Rectal smooth muscle tissue (tissue), 1 donor: ENCODE results near the gene PAPOLG.
"Not testable (repeated sequence)": the region's sequence is repeated elsewhere in the genome, so short reads cannot be mapped to it uniquely, and the experiment has no call there.

Source experiments
- H3K27ac ChIP-seq: one replicate; pipeline ENCODE4 v1.7.0; 2013; ENCODE audit warnings: low read depth, low read length, inconsistent platforms
- H3K27me3 ChIP-seq: one replicate; pipeline ENCODE4 v1.7.0; 2013; ENCODE audit warnings: low read length; ENCODE audit not compliant: control insufficient read depth, insufficient read depth
- H3K36me3 ChIP-seq: one replicate; pipeline ENCODE4 v1.7.0; 2013; ENCODE audit warnings: low read length; ENCODE audit not compliant: control insufficient read depth, insufficient read depth
- H3K4me1 ChIP-seq: one replicate; pipeline ENCODE4 v1.7.0; 2013; ENCODE audit warnings: low read length; ENCODE audit not compliant: control insufficient read depth, insufficient read depth
- H3K4me3 ChIP-seq: one replicate; pipeline ENCODE4 v1.7.0; 2013; ENCODE audit warnings: low read length
- H3K9ac ChIP-seq: one replicate; pipeline ENCODE4 v1.7.0; 2013; ENCODE audit warnings: low read length

PAPOLG gene

DNA sequence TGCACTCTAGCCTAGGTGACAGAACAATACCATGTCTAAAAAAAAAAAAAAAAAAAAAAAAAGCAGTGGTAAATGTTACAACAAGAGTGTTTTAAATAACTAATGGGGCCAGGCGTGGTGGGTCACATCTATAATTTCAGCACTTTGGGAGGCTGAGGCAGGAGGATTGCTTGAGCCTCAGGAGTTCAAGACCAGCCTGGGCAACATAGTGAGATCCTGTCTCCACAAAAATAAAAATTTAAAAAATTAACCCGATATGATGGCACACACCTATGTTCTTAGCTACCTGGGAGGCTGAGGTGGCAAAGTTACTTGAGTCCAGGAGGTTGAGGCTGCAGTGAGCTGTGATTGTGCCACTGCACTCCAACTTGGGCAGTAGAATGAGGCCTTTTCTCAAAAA lies 37.1 kb downstream of the PAPOLG start:
- Histone ChIP-seq H3K4me1 (no peaks in the 10 kb centered on the region), H3K4me3 (no peak overlapping the region), H3K36me3 (peaks cover 11% of the 10 kb centered on the region), H3K9ac (no peak overlapping the region), H3K27me3 (no peaks in the 10 kb centered on the region), H3K27ac (no peak overlapping the region)

DNA sequence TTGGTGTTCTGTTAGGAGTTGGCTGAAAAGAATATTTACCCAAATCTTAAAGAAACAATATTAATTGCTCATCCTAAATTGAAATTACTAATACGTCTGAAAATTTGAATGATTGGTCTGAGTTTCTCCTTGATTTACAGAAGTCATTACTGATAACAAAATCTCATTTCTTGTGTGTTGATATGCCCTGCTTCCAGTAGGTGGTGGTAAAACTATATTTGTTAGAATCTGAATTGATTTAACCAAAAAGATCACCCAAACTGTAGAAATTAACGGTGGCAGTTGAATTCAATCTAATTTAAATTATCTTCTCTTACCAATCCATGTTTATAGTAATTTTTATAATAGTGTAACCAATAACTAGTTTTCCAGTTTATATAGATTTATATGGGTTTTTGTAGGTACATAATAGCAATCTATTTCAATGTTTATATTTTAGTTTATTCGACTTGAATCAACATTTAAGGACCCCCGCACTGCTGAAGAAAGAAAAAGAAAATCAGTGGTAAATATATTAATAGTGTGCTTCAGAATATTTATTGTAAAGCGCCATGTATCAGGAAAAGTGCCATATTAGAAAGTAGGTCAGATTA lies 38.3 kb downstream of the PAPOLG start:
- Histone ChIP-seq H3K36me3 (peaks cover 12% of the 10 kb centered on the region), H3K4me3 (no peak overlapping the region), H3K9ac (no peak overlapping the region), H3K27ac (no peak overlapping the region), H3K4me1 (no peaks in the 10 kb centered on the region), H3K27me3 (no peaks in the 10 kb centered on the region)

DNA sequence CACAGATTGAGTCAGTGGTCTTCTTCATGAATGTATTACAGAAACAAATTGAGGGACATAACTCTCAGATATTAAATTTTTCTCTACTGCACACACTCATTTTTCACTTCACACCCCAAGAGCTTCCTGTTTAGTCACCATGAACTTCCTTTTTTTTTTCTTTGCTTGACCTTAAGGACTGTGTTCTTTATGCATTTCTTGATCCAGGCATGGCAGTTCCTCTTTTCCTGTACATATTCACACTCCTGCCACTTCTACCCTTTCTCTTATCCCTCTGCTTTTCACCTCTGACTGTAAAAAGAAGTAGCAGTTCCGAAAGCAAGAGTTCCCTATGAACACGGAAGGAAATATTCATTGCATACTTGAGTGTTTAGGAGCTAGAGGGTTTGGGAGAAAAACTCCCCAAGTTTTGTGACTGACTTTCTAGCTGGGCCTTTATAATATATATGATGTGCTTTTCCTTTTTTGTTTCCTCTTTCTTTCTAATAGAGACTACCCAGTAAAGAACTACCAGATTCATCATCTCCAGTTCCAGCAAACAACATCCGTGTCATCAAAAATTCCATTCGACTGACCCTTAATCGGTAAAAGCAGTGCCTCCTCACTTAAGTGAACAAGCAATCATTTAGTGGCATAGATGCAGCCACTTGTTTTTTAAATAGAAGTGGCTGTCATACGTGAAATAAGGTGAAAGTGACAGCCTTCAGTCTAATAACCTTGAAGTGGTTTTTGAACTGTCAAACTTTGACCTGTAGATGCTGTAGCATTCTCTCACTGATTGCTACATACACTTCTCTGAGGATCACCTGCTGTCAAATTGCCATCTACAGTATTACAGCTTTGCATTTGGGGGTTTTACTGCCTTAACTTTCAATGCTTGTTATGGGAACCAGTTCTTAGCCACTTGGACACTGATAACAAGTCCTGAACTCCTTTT lies 40.8 kb downstream of the PAPOLG start:
- Histone ChIP-seq H3K9ac (no peak overlapping the region), H3K27me3 (no peaks in the 10 kb centered on the region), H3K4me3 (no peak overlapping the region), H3K27ac (no peak overlapping the region), H3K36me3 (peaks cover 12% of the 10 kb centered on the region), H3K4me1 (no peaks in the 10 kb centered on the region)

DNA sequence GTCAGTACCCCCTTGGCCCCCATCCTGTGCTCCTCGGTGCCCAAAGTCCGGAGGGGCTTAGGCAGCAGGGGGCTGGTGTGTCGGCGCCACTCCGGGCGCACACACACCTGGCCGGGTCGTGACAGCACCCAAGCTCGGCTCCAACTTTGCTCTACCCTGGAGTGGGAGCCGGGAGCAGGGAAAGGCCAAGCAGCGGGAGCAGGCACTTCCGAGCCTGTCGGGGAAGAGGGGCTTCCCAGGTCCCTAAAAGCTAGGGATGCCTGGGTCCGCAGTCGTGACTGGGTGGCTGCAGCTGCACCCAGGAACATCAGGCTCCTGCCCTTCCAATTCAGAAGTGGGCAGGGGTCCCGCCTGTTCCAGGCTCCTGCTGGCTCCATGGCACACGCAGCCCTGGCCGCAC lies 48.4 kb downstream of the PAPOLG start:
- Histone ChIP-seq H3K36me3 (no peaks in the 10 kb centered on the region), H3K4me3 (no peak overlapping the region), H3K4me1 (no peaks in the 10 kb centered on the region), H3K27me3 (no peaks in the 10 kb centered on the region), H3K9ac (no peak overlapping the region), H3K27ac (no peak overlapping the region)

DNA sequence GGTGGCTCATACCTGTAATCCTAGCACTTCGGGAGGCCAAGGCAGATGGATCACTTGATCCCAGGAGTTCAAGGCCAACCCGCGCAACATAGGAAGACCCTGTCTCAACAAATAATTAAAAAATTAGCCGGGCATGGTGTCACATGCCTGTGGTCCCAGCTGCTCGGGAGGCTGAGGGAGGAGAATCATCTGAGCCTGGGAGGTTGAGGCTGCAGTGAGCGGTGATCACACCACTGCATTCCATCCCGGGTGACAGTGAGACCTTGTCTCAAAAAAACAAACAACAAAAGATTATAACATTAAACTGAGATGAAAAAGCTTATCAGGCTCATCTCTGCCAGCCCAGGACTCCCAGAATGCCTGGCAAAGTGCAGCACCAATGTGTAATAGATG lies 50.5 kb downstream of the PAPOLG start:
- Histone ChIP-seq H3K27me3 (no peaks in the 10 kb centered on the region), H3K36me3 (no peaks in the 10 kb centered on the region), H3K4me3 (no peak overlapping the region), H3K4me1 (no peaks in the 10 kb centered on the region), H3K9ac (no peak overlapping the region), H3K27ac (no peak overlapping the region)

DNA sequence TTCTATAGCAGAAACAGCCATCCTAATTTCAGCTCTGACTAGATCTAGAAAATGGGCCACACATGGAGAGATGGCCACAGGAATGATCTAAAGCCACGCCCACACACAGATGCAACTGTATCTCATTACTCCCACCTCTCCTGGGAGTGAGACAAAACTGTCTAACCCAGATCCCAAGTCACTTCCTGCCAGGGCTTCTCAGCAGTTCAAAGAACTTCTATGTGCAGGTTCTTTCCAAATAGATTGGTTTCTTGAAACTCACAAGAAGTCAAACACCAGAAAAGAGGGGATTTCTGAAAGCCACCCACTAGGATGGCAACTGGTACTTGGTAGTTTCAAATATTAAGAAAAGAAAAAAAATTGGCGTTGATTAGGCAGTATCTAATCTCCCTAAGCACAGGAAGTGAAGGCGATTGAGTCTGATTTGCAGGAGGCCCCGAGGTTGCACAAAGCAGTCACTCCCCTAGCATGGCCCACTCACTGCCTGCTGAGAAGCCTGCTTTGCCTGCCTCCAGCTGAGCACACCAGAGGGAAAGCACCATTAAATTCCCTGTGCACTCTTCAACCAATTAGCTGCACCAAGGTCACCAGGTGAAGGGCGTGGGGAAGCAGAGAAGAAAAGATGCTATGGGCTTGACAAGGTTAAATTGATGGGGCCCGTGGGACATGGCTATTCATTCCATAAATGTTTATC lies 51.1 kb downstream of the PAPOLG start:
- no peak overlapping the region for H3K9ac ChIP-seq

DNA sequence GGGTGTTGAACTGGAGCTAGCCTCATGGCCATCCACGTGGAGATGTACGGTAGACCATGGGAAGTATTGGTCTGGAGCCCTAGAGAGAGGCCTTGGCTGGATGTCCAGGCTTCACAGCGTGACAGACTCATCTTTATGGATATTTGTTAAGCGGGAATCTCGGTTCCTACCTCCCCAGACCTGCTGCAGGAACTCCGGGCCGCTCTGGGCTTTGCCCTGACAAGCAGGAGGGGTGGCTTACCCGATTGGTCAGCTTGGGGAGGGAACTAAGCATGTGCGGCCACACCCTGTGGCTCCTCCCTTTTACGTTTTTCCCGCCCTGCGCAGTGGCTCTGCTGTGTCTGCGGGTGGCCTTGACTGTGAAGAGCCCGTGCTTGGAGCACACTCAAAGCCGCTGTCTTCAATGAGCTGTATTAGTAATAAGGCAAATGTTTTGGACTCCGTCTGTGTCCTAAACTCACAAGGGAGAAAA lies 52.3 kb downstream of the PAPOLG start:
- Histone ChIP-seq H3K36me3 (no peaks in the 10 kb centered on the region), H3K4me3 (no peak overlapping the region), H3K27ac (no peak overlapping the region), H3K9ac (no peak overlapping the region), H3K27me3 (no peaks in the 10 kb centered on the region), H3K4me1 (no peaks in the 10 kb centered on the region)

More for the DNA sequence above, 51.1 kb downstream of the PAPOLG start:
- Histone ChIP-seq H3K4me1 (no peaks in the 10 kb centered on the region), H3K4me3 (no peak overlapping the region), H3K27me3 (no peaks in the 10 kb centered on the region), H3K36me3 (no peaks in the 10 kb centered on the region), H3K27ac (no peak overlapping the region)

DNA sequence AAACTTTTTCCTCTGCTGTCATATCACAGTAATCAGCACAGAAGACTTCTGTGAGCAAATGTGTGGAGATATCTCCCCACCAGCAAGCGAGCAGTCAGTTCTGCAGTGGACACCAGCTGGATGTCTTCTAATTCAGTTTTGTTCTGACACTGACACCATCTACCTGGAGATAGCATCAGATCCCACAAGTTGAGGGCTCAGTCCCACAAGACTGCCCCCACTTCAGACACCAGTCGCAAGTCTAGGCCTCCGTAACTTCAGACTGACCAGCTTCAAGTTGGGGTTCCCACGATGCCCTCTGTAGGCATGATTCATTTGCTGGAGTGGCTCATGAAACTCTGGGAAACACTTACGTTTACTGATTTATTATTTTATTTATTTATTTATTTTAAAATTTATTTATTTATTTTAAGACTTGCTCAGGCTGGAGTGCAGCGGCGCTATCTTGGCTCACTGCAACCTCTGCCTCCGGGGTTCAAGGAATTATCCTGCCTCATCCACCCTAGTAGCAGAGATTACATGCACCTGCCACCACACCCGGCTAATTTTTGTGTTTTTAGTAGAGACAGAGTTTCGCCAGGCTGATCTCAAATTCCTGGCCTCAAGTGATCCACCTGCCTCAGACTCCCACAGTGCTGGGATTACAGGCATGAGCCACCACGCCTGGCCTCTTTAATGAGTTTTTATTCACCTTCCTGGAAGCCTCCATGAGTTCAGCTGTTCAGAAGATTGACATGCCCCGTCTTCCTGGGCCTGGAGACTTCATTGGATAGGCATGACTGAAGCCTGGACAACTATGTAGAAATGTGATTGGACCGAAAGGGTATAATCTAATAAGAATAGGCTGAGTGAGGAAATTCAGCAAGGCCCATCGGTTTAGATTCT lies 55.7 kb downstream of the PAPOLG start:
- Histone ChIP-seq H3K27ac (no peak overlapping the region), H3K36me3 (no peaks in the 10 kb centered on the region), H3K9ac (no peak overlapping the region), H3K27me3 (no peaks in the 10 kb centered on the region), H3K4me3 (no peak overlapping the region), H3K4me1 (no peaks in the 10 kb centered on the region)

DNA sequence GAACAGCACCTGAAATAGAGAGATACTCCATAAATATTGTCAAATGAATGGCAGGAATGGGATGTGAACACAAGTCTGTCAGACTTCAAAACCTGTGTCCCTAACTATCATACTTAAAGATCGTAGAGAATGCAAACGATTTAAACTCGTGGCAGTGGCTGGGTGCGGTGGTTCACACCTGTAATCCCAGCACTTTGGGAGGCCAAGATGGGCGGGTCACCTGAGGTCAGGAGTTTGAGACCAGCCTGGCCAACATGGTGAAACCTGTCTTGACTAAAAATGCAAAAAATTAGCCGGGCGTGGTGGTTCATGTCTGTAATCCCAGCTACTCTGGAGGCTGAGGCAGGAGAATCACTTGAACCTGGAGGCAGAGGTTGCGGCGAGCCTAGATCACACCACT lies 61.1 kb downstream of the PAPOLG start:
- H3K36me3 ChIP-seq, result not testable (repeated sequence)

DNA sequence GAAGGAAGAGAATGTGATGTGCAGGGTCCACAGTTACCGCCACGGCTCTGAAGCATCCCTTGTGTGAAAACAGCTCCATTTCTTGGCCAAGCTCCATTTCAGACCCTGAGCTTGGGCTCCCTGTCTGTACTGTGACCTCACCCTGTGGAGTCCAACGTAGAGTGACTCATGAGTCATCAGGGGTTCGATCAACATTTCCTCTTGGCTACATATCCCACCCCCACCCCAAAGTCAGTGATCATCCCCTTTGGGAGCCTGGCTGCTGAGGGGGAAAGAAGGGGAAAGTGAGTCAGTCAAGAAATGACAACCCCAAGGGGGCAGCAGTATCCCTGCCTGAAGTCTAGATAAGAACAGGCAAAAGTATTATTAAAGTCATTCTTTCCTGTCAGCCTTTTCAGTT lies 62.2 kb downstream of the PAPOLG start:
- Histone ChIP-seq H3K27ac (no peak overlapping the region), H3K4me1 (no peaks in the 10 kb centered on the region), H3K9ac (no peak overlapping the region), H3K36me3 (no peaks in the 10 kb centered on the region), H3K27me3 (no peaks in the 10 kb centered on the region), H3K4me3 (no peak overlapping the region)

More for the DNA sequence above, 61.1 kb downstream of the PAPOLG start:
- H3K27me3 ChIP-seq, H3K27ac ChIP-seq, H3K9ac ChIP-seq, H3K4me1 ChIP-seq, H3K4me3 ChIP-seq: not testable (repeated sequence)

DNA sequence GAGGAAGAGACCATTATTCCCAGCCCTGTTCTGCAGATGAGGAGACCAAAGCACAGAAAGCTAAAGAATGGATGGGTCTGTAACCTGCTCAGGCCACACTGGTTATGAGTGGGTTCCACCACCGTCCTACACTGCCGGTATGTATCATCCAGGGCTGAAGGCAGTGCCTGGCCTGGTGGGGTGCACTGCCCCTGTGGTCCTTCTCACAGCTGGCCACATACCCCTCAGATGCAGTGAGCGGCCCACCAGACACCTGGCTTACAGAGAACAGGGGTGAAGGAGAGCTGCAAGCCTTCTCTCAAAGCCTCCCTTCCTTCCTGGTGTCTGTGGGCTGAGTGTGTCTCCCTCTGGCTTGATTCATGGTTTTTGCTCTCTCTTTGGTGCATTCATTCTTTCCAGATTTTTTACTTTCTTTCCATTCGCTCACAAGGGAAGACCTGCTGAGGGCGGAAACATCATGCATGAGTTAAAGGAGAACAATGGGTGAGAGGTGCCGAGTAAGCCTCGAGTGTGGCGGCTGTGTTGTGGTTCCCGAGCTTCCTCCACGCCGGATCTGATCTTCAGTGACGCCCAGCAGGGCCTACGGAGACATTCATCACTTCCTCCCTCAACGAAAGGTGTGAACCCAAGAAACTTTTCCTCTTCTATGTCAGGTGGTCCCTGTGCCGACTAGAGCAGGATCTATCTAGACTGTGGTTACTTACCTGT lies 63.2 kb downstream of the PAPOLG start:
- Histone ChIP-seq H3K27me3 (no peaks in the 10 kb centered on the region), H3K4me1 (no peaks in the 10 kb centered on the region), H3K4me3 (no peak overlapping the region), H3K36me3 (no peaks in the 10 kb centered on the region), H3K9ac (no peak overlapping the region), H3K27ac (no peak overlapping the region)
